Measurements from ENCODE around the gene LMNTD2. TPM values are rescaled to one million over a fixed set of nuclear protein-coding genes. Genes with fewer than 3 reads are reported as not detected.

The LMNTD2 gene
- total and polyA plus RNA-seq, 2 of the 13 experiments (the other 11 are each of a cell fraction or from before 2014, with no cell fraction given) = 1.1 to 3.1 TPM

DNA sequence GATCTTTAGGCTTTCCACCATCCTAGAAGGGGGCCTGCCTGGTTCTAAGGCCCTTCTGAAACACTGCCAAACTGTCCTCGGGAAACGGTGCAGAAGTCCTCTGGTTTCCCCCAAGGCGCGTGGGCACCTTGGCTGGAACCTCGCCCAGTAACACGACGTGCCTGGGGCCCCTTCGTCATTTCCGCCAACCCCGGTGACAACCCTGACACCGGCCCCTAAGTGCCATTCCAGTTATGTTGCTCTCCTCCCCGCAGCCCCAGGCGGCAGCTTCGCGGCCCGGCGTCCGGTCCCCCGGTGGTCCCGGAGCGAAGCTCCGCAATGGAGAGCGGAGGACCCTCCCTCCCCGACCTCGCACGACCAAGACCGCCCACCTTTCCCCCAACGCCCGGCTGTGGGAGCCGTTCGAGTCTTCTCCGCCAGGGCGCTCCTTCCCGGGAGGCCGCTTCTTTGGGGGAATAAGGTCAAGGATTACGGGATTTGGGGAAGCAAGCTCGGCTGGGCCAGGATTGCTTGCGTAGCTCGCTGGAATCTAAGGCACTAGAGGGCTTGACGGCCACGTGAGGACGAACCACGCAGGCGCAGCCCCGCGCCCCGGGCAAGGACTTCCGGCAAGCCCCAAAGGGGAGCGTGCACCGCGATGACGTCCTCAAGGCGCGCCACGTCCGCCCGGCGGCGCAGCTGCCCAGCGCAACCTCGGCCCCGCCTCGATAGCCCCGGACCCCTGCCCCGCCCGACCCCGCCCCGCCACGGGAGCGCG lies 54.1 kb downstream of the LMNTD2 start (continued):
- TF ChIP-seq MXI1 (IDR thresholded peaks at IDR 0.05; ENCODE audit: borderline replicate concordance, low read depth, low read length) (peak; percentile 93), ZKSCAN8 (CRISPR knock-in tag; IDR thresholded peaks at IDR 0.05; ENCODE audit: borderline replicate concordance) (no peak), ZNF589 (CRISPR knock-in tag; conservative IDR thresholded peaks at IDR 0.05) (no peak), KLF6 (CRISPR knock-in tag; IDR thresholded peaks at IDR 0.05) (peak; percentile 56), CHD2 (IDR thresholded peaks at IDR 0.05; ENCODE audit: low read depth, low read length) (no peak), HHEX (CRISPR knock-in tag; IDR thresholded peaks at IDR 0.05) (no peak), FOXJ3 (CRISPR knock-in tag; IDR thresholded peaks at IDR 0.05; ENCODE audit: borderline replicate concordance) (peak; percentile 75), MAFG (CRISPR knock-in tag; IDR thresholded peaks at IDR 0.05) (no peak), NCOA2 (CRISPR knock-in tag; IDR thresholded peaks at IDR 0.05) (no peak; the same call in 1 of the 2 replicates), ELF1 (CRISPR knock-in tag; IDR thresholded peaks at IDR 0.05) (peak; percentile 93), KLF16 (CRISPR knock-in tag; IDR thresholded peaks at IDR 0.05) (no peak), ZSCAN21 (CRISPR knock-in tag; IDR thresholded peaks at IDR 0.05; ENCODE audit: borderline replicate concordance) (no peak), DNMT1 (CRISPR knock-in tag; IDR thresholded peaks at IDR 0.05) (no peak; the same call in 1 of the 2 replicates), ZNF556 (CRISPR knock-in tag; IDR thresholded peaks at IDR 0.05; ENCODE audit: borderline replicate concordance) (no peak), ATF1 (CRISPR knock-in tag; IDR thresholded peaks at IDR 0.05) (peak; percentile 66; the same call in 1 of the 2 replicates)
- TF ChIP-seq, protein P1, sequence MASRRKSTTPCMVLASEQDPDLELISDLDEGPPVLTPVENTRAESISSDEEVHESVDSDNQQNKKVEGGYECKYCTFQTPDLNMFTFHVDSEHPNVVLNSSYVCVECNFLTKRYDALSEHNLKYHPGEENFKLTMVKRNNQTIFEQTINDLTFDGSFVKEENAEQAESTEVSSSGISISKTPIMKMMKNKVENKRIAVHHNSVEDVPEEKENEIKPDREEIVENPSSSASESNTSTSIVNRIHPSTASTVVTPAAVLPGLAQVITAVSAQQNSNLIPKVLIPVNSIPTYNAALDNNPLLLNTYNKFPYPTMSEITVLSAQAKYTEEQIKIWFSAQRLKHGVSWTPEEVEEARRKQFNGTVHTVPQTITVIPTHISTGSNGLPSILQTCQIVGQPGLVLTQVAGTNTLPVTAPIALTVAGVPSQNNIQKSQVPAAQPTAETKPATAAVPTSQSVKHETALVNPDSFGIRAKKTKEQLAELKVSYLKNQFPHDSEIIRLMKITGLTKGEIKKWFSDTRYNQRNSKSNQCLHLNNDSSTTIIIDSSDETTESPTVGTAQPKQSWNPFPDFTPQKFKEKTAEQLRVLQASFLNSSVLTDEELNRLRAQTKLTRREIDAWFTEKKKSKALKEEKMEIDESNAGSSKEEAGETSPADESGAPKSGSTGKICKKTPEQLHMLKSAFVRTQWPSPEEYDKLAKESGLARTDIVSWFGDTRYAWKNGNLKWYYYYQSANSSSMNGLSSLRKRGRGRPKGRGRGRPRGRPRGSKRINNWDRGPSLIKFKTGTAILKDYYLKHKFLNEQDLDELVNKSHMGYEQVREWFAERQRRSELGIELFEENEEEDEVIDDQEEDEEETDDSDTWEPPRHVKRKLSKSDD (CRISPR knock-in tag; IDR thresholded peaks at IDR 0.05; ENCODE audit: low read depth) = peak; percentile 61; the same call in 1 of the 2 replicates
- TF ChIP-seq, protein P2, sequence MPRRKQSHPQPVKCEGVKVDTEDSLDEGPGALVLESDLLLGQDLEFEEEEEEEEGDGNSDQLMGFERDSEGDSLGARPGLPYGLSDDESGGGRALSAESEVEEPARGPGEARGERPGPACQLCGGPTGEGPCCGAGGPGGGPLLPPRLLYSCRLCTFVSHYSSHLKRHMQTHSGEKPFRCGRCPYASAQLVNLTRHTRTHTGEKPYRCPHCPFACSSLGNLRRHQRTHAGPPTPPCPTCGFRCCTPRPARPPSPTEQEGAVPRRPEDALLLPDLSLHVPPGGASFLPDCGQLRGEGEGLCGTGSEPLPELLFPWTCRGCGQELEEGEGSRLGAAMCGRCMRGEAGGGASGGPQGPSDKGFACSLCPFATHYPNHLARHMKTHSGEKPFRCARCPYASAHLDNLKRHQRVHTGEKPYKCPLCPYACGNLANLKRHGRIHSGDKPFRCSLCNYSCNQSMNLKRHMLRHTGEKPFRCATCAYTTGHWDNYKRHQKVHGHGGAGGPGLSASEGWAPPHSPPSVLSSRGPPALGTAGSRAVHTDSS (CRISPR knock-in tag; conservative IDR thresholded peaks at IDR 0.05) = 0 out of 2 replicates have a peak, but pooled peaks have one; percentile 54
- TF ChIP-seq, protein P3, sequence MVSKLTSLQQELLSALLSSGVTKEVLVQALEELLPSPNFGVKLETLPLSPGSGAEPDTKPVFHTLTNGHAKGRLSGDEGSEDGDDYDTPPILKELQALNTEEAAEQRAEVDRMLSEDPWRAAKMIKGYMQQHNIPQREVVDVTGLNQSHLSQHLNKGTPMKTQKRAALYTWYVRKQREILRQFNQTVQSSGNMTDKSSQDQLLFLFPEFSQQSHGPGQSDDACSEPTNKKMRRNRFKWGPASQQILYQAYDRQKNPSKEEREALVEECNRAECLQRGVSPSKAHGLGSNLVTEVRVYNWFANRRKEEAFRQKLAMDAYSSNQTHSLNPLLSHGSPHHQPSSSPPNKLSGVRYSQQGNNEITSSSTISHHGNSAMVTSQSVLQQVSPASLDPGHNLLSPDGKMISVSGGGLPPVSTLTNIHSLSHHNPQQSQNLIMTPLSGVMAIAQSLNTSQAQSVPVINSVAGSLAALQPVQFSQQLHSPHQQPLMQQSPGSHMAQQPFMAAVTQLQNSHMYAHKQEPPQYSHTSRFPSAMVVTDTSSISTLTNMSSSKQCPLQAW (CRISPR knock-in tag; IDR thresholded peaks at IDR 0.05) = peak; percentile 28; the same call in 1 of the 2 replicates

Data from HepG2 (cell line).